ENCODE data around the gene EIF2D. TPM values are rescaled to one million over a fixed set of nuclear protein-coding genes. Genes with fewer than 3 reads are reported as not detected.

Gene EIF2D, protein sequence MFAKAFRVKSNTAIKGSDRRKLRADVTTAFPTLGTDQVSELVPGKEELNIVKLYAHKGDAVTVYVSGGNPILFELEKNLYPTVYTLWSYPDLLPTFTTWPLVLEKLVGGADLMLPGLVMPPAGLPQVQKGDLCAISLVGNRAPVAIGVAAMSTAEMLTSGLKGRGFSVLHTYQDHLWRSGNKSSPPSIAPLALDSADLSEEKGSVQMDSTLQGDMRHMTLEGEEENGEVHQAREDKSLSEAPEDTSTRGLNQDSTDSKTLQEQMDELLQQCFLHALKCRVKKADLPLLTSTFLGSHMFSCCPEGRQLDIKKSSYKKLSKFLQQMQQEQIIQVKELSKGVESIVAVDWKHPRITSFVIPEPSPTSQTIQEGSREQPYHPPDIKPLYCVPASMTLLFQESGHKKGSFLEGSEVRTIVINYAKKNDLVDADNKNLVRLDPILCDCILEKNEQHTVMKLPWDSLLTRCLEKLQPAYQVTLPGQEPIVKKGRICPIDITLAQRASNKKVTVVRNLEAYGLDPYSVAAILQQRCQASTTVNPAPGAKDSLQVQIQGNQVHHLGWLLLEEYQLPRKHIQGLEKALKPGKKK
- polyA plus RNA-seq (2011; rRNA removed), result 63.2 and 72.6 TPM in 2 replicates
- 45.6 and 50.6 TPM in 2 replicates for polyA plus RNA-seq (2012; cell fraction: cytosol; rRNA removed)
- 39.4 and 47.8 TPM in 2 replicates for polyA plus RNA-seq (2012; cell fraction: nucleus; rRNA removed)
- polyA plus RNA-seq (2017; fragmentation: RNase III; extraction: RNeasy Plus Mini Kit Qiagen cat#74134 plus additional on column Dnase treatment), result 31.8 to 32.7 TPM (median 32.5 TPM) in 3 replicates
- 34.0 and 46.7 TPM in 2 replicates for polyA minus RNA-seq (2011; rRNA and poly(A)+ RNA removed)

DNA sequence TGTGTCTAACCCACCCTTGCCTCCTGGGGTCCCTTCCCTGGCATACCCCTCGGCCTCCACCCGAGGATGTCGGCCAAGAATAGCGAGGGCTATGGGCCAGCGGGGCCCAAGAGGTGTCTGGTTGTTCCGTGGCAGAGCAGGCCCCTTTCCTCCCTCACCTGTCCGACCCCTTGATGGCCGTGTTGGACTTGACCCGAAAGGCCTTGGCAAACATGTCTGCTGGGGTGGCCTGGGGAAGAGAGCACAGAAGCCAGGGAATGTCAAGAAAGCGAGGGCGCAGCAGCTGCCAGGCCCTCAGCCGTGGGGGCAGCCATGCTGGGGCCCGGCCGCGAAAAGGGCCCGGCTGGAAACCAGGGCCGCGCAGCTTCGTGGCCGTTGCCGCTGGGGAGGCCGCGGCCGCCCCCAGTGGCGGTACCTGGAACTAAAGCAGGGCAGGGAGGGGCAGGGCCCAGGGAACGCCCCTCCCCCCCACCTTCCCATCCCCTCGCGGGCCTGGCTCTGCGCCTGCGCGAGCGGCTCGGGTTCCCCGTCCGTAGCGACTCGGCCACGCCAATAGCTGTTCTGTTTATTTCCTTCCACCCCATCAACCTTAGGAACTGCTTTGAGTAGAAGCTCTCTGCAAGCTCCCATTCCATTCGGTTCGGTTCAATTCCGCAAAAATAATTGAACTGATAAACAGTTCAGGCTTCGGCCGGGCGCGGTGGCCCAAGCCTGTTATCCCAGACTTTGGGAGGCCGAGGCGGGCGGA, at the start of gene EIF2D:
EIF2D (minus strand) TSS at position 337 of the 748 bp plus-strand sequence; CDS start at position 214, 123 bp downstream.
- H3K9me3 ChIP-seq, result no peaks in the 10 kb centered on the region
- peak; percentile 95 to 98 for ATAC-seq
- POLR2A ChIA-PET, result interaction anchor here (0.6 to 1.7 kb wide), 13 partner anchors 9 to 456 kb away, joined by 3 to 14 read pairs (median 3); partner anchors contain the start of genes DYRK3, MAPKAPK2 and RASSF5
- peak within 1 kb of the TSS; percentile 78 to 88 for H3K27ac ChIP-seq
- 2% methylated on average over 35 of the region's 48 CpGs for WGBS (ENCODE audit: missing lambda C conversion rate)
- peaks cover 6% of the 10 kb centered on the region for H3K4me1 ChIP-seq
- CTCF ChIA-PET, result interaction anchor here (0.6 to 11.4 kb wide), 35 partner anchors 9 to 888 kb away, joined by 3 to 163 read pairs (median 4); partner anchors contain the start of genes DYRK3 and FCMR
- peak; percentile 95 to 99 for DNase-seq (ENCODE audit: low read depth in 1 of 2, low spot score in 1 of 2)
- no peak for FAIRE-seq
- peak within 1 kb of the TSS; percentile 91 for H3K4me2 ChIP-seq
- peak within 1 kb of the TSS; percentile 62 for H3K4me3 ChIP-seq
- no peak for TF ChIP-seq USF2 (IDR thresholded peaks at IDR 0.05)
- no peak for TF ChIP-seq NFE2L2 (conservative IDR thresholded peaks at IDR 0.05; ENCODE audit: low read length)
- TF ChIP-seq REST (IDR thresholded peaks at IDR 0.05), result peak; percentile 22; the same call in 1 of the 2 replicates
- no peak for TF ChIP-seq RCOR1 (IDR thresholded peaks at IDR 0.05; ENCODE audit: low read depth, low read length)
- peak; percentile 64; the same call in 1 of the 2 replicates for TF ChIP-seq FOXS1 (CRISPR knock-in tag; IDR thresholded peaks at IDR 0.05)
- peak; percentile 94 for TF ChIP-seq MAX (IDR thresholded peaks at IDR 0.05)
- peak; percentile 100 for TF ChIP-seq PHF8 (IDR thresholded peaks at IDR 0.05; ENCODE audit: borderline replicate concordance, low read depth)
- TF ChIP-seq, protein P1, sequence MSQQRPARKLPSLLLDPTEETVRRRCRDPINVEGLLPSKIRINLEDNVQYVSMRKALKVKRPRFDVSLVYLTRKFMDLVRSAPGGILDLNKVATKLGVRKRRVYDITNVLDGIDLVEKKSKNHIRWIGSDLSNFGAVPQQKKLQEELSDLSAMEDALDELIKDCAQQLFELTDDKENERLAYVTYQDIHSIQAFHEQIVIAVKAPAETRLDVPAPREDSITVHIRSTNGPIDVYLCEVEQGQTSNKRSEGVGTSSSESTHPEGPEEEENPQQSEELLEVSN (IDR thresholded peaks at IDR 0.05; ENCODE audit: borderline replicate concordance, low read depth), result peak; percentile 68
- peak in 1 of 2 experiments; percentile 21; a peak in 1 of 5 replicates for TF ChIP-seq EP300 (IDR thresholded peaks at IDR 0.05)
- TF ChIP-seq TFCP2L1 (CRISPR knock-in tag; IDR thresholded peaks at IDR 0.05), result peak; percentile 92; the same call in 1 of the 2 replicates
- peak; percentile 100 for TF ChIP-seq KDM5A (IDR thresholded peaks at IDR 0.05)
- no peak for TF ChIP-seq BHLHE40 (IDR thresholded peaks at IDR 0.05; ENCODE audit: low read depth, low read length)
- peak in 1 of 2 experiments; percentile 30; a peak in 1 of 4 replicates for TF ChIP-seq CEBPB (IDR thresholded peaks at IDR 0.05)
- TF ChIP-seq, protein P2, sequence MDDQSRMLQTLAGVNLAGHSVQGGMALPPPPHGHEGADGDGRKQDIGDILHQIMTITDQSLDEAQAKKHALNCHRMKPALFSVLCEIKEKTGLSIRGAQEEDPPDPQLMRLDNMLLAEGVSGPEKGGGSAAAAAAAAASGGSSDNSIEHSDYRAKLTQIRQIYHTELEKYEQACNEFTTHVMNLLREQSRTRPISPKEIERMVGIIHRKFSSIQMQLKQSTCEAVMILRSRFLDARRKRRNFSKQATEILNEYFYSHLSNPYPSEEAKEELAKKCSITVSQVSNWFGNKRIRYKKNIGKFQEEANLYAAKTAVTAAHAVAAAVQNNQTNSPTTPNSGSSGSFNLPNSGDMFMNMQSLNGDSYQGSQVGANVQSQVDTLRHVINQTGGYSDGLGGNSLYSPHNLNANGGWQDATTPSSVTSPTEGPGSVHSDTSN (IDR thresholded peaks at IDR 0.05), result no peak; the same call in 1 of the 2 replicates
- TF ChIP-seq POLR2AphosphoS2 (conservative IDR thresholded peaks at IDR 0.05; ENCODE audit: low read length), result no peak
- 0 out of 2 replicates have a peak, but pooled peaks have one; percentile 43 for TF ChIP-seq ESRRA (IDR thresholded peaks at IDR 0.05; ENCODE audit: borderline replicate concordance, low read length)
- TF ChIP-seq FOSL2 (IDR thresholded peaks at IDR 0.05), result no peak
- peak; percentile 46; the same call in 1 of the 2 replicates for TF ChIP-seq FOSL2 (CRISPR knock-in tag; IDR thresholded peaks at IDR 0.05)
- TF ChIP-seq FOSB (CRISPR knock-in tag; IDR thresholded peaks at IDR 0.05), result no peak
- TF ChIP-seq ZFP36 (IDR thresholded peaks at IDR 0.05; ENCODE audit: borderline replicate concordance, partially characterized antibody), result no peak
- TF ChIP-seq NR3C1 (IDR thresholded peaks at IDR 0.05), result no peak
- no peak for TF ChIP-seq CHD2 (IDR thresholded peaks at IDR 0.05; ENCODE audit: low read length, partially characterized antibody)
- no peak; the same call in 2 of the 3 replicates for TF ChIP-seq SMC3 (IDR thresholded peaks at IDR 0.05)
- TF ChIP-seq EHF (CRISPR knock-in tag; IDR thresholded peaks at IDR 0.05), result no peak; the same call in 1 of the 2 replicates
- TF ChIP-seq HOXB5 (CRISPR knock-in tag; IDR thresholded peaks at IDR 0.05), result peak; percentile 85
- peak; percentile 87 for TF ChIP-seq POLR2A (IDR thresholded peaks at IDR 0.05; ENCODE audit: low read length)
- peak; percentile 96; the same call in 1 of the 2 replicates for TF ChIP-seq HDAC2 (IDR thresholded peaks at IDR 0.05)
- TF ChIP-seq HOXA7 (CRISPR knock-in tag; IDR thresholded peaks at IDR 0.05), result no peak
- peak; percentile 88; the same call in 1 of the 2 replicates for TF ChIP-seq HMGXB4 (CRISPR knock-in tag; IDR thresholded peaks at IDR 0.05; ENCODE audit: borderline replicate concordance)
